ENCODE data around the gene MMGT1.

Gene MMGT1

GRCh38 chrX:135973548-135974278 is at the start of gene MMGT1:
Gene MMGT1, minus strand, starts transcription at chrX:135973988. Its CDS starts 313 bp downstream, at chrX:135973675.
- peak; percentile 89 for DNase-seq

- no peak for DNase-seq
Measured at GRCh38 chrX:136021903-136022302, 48.1 kb upstream of the MMGT1 start.

GRCh38 chrX:136021160-136021559 is 47.4 kb upstream of the MMGT1 start:
- no peak for DNase-seq

GRCh38 chrX:136019226-136019625 is 45.4 kb upstream of the MMGT1 start:
- no peak for DNase-seq

GRCh38 chrX:136016881-136017280 is 43.1 kb upstream of the MMGT1 start:
- DNase-seq: no peak

- no peak for DNase-seq
Measured at GRCh38 chrX:136015016-136015415, 41.2 kb upstream of the MMGT1 start.

GRCh38 chrX:135988245-135988644 is 14.5 kb upstream of the MMGT1 start:
- DNase-seq: no peak

- DNase-seq: no peak
Measured at GRCh38 chrX:135985973-135986310, 12.2 kb upstream of the MMGT1 start.

- peak; percentile 79 for DNase-seq
Measured at GRCh38 chrX:135985157-135985972, 11.6 kb upstream of the MMGT1 start, which contains the start of gene SLC9A6. Gene SLC9A6, plus strand, starts transcription at chrX:135985435. Its CDS starts 224 bp downstream, at chrX:135985659.

GRCh38 chrX:135984791-135985156 is 11.0 kb upstream of the MMGT1 start:
- DNase-seq: no peak

- no peak for DNase-seq
Measured at GRCh38 chrX:135984256-135984655, 10.5 kb upstream of the MMGT1 start.

GRCh38 chrX:135982860-135983259 is 9.1 kb upstream of the MMGT1 start:
- DNase-seq: no peak

GRCh38 chrX:135981668-135982067 is 7.9 kb upstream of the MMGT1 start:
- no peak for DNase-seq

- no peak for DNase-seq
Measured at GRCh38 chrX:135981010-135981409, 7.2 kb upstream of the MMGT1 start.

GRCh38 chrX:135977611-135978010 is 3.8 kb upstream of the MMGT1 start:
- DNase-seq: no peak

GRCh38 chrX:135975421-135975820 is 1.6 kb upstream of the MMGT1 start:
- DNase-seq: no peak

GRCh38 chrX:135974279-135974856 is 580 bp upstream of the MMGT1 start:
- peak; percentile 90 for DNase-seq

GRCh38 chrX:135973025-135973547 is 702 bp downstream of the MMGT1 start:
- DNase-seq: no peak

GRCh38 chrX:135951291-135951690 is 22.5 kb downstream of the MMGT1 start:
- no peak for DNase-seq

GRCh38 chrX:135944486-135944885 is 29.3 kb downstream of the MMGT1 start:
- DNase-seq: no peak

- peak; percentile 57 for DNase-seq
Measured at GRCh38 chrX:135931644-135932487, 41.9 kb downstream of the MMGT1 start.

GRCh38 chrX:135927897-135928296 is 45.9 kb downstream of the MMGT1 start:
- DNase-seq: no peak

- DNase-seq: no peak
Measured at GRCh38 chrX:135923353-135923752, 50.4 kb downstream of the MMGT1 start.

All from CD4-positive, alpha-beta T cell treated with Interleukin-17A for 4 hours (primary cell).